RWPE1 (cell line): Measurements from ENCODE around the gene OR9Q1.

ENCODE experiments used
- CTCF ChIA-PET: fragments of 350-600 bp; sonication (Branson Sonifier 250); formaldehyde crosslinking; extraction: SDS; loops from one replicate; lab custom pipeline; 2021; lab: Yijun Ruan, JAX
- POLR2A ChIA-PET: fragments of 400-600 bp; formaldehyde crosslinking; extraction: SDS; loops from one replicate; lab custom pipeline; 2020; ENCODE audit warnings: antibody characterized with exemption; ENCODE audit not compliant: low non-redundant PET; lab: Yijun Ruan, JAX
- DNase-seq: peaks from one replicate; pipeline ENCODE4 v3.0.0; 2012; ENCODE audit warnings: low spot score
- H3K27ac ChIP-seq: fragments of 450-650 bp; 2 replicates; pipeline ENCODE4 v1.5.1; 2017
- CTCF ChIP-seq: fragments of 450-650 bp; conservative IDR thresholded peaks from 2 replicates; pipeline ENCODE4 v1.5.1; 2017; ENCODE audit warnings: low read depth, mild to moderate bottlenecking

OR9Q1 gene

GRCh38 chr11:58177409-58178054 is 153.9 kb downstream of the OR9Q1 start:
- no peak for TF ChIP-seq CTCF
- CTCF ChIA-PET, result no interaction called here
- DNase-seq, result no peak
- POLR2A ChIA-PET, result no interaction called here
- no peak overlapping the region for H3K27ac ChIP-seq

GRCh38 chr11:58178444-58178843 is 154.8 kb downstream of the OR9Q1 start:
- ChIA-PET CTCF (no interaction called here), POLR2A (no interaction called here)
- no peak overlapping the region for H3K27ac ChIP-seq
- no peak for DNase-seq
- no peak for TF ChIP-seq CTCF

GRCh38 chr11:58179648-58180047 is 156.0 kb downstream of the OR9Q1 start:
- no peak for TF ChIP-seq CTCF
- no peak for DNase-seq
- ChIA-PET CTCF (interaction anchor here (0.7 kb wide), 1 partner anchor 1920 kb away, joined by 4 read pairs; no protein-coding TSS in a partner anchor), POLR2A (no interaction called here)
- H3K27ac ChIP-seq, result no peak overlapping the region

GRCh38 chr11:58186938-58187337 is 163.3 kb downstream of the OR9Q1 start:
- H3K27ac ChIP-seq, result no peak overlapping the region
- CTCF ChIA-PET, result no interaction called here
- POLR2A ChIA-PET, result no interaction called here
- no peak for DNase-seq
- no peak for TF ChIP-seq CTCF

- ChIA-PET CTCF (no interaction called here), POLR2A (no interaction called here)
- H3K27ac ChIP-seq, result no peak within 1 kb of the TSS
- no peak for DNase-seq
- TF ChIP-seq CTCF, result no peak
These were observed 165.1 kb downstream of the OR9Q1 start, which contains the start of gene OR9Q2 for GRCh38 chr11:58188770-58189169. Gene OR9Q2, plus strand, starts transcription at chr11:58189070. Its CDS starts 1,421 bp downstream, at chr11:58190491.

GRCh38 chr11:58192229-58192628 is 168.5 kb downstream of the OR9Q1 start:
- ChIA-PET POLR2A (no interaction called here), CTCF (no interaction called here)
- no peak for TF ChIP-seq CTCF
- H3K27ac ChIP-seq, result no peak overlapping the region
- no peak for DNase-seq
